OCI-M2 (cell line): ENCODE measurements around the gene XXYLT1.

Experiments
- DNase-seq: peaks from one replicate; lab custom pipeline; 2025; ENCODE audit not compliant: unreplicated experiment; lab: John Stamatoyannopoulos, UW

XXYLT1 gene

GRCh38 chr3:195209083-195209846, 61.7 kb downstream of the XXYLT1 start:
- no peak for DNase-seq

DNA sequence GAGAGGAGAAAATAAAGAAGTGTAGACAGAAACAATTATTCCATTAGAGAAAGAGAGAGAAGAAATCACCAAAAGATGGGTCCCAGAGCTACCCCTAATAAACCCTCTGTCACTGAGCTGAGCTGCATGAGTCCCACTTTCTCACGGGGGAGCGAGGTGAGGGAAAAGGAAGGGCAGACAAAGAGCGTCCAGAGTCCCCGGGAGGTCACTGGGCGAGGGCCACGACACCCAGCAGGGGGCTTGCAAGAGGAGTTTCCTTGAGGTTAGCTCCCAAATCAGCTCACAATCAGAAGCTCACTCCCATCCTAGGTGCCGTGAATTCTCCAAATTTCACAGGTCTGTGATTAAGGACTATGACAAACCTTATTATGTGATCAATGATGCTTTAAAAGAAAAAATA, 62.3 kb downstream of the XXYLT1 start:
- no peak for DNase-seq

GRCh38 chr3:195208183-195208582, 62.8 kb downstream of the XXYLT1 start:
- no peak for DNase-seq

DNA sequence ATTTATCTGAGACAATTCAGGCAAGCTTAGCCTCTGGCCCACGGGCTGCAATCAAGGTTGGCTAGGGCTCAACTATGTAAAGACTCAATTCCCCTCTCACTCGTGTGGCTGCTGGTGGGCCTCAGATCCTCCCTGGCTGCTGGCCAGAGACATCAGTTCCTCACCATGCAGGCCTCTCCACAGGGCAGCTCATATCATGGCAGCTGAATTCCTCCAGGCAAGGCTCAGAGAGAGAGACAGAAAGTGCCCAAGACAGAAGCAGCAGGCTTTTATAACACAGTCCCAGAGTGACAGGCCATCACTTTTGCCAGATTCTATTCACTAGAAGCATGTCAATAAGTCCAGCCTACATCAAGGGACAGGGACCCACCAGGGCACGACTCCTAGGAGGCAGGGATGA, 63.2 kb downstream of the XXYLT1 start:
- no peak for DNase-seq

DNA sequence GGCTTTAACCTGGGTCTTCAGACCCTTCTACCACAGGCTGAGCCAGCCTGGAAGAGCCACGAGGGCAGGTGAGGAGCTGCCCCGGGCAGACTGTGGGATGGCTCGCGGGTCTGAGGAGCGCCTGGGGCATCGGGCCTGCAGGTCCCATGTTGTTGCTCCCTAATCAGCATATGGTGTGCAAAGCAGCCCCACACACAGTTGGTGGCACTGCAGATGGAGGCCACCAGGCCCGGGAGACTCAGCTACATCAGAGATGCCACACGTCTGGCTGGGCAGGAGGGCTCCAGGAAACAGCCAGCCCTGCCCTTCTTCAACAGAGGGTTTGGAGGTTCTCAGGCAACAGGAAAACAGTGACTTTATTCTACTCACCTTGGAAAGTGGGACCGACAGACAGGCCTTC, 63.9 kb downstream of the XXYLT1 start:
- DNase-seq: no peak

- DNase-seq: no peak
These were observed 66.4 kb downstream of the XXYLT1 start for GRCh38 chr3:195204360-195205163.

DNA sequence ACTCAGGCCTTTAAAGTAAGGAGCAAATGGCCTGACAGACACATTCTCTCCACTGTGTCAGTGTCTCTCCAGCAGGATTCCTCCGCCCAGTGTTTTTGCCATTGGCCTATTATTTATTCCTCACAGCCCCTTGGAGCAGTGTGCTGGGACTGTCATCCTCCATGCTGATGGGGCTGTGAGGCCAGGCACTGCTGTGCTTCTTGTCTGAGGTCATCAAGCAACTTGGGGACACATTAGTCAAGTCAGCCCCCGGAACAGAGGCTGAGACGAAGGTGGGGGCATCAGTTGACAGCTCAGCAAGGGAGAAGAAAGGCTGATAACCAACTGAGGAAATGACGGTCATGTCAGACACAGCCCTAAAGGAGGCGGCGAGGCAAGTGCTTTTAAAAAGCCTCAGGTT, 67.4 kb downstream of the XXYLT1 start:
- DNase-seq: no peak

DNA sequence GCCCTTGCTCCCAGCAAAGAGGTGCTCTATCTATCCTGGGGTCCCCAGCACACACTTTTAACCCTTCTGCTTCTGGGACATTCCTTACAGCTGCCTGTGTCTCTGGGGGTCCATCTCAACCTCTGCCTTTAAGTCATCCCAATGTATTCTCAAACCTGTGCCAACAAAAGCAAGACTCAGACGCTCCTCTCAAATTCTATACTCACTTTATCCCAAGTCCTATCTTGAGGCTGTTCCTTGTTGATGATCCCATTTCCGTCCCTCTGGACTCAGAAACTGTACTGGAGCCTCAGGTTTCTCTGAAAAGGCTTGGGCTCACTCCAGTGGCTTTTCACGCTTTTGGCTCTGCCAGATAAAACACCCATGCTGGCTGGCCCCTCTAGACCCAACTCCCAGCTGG, 69.7 kb downstream of the XXYLT1 start:
- DNase-seq: no peak

DNA sequence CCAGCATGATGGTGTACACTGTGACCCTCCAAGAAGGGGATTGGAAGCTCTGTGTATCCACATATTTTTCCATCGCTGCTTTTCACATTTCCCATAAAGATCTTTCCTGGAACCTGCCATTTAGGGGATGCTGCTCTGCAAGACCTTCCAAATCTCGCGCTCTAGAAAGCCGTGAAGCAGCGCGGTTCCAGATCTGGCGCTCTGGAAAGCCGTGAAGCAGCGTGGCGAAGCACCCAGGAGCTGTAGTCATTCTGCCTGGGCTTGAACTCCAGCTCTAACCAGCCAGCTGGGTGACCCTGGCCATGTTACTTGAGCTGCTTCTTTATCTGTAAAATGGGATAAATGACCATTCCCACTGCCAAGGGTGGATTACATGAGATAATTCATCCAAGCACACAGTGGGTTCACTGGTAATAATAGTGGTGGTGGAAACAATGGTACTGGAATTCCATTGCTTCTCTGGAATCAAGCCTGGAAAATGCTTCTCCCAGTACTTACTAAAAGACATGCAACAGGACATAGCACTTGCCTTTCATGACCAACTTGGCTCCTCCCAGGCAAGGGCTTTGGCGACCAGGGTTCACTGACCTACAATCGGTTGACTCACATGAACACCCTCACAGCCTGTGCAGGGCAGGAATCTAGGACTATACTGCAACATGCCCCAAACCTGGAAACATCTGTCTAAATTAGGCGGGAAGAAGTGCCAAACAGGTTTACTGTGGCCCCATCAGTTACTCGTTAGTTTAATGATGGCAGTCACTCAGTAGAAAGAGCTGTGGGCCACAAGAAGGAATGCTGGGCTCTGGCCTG, 70.7 kb downstream of the XXYLT1 start:
- DNase-seq: no peak

DNA sequence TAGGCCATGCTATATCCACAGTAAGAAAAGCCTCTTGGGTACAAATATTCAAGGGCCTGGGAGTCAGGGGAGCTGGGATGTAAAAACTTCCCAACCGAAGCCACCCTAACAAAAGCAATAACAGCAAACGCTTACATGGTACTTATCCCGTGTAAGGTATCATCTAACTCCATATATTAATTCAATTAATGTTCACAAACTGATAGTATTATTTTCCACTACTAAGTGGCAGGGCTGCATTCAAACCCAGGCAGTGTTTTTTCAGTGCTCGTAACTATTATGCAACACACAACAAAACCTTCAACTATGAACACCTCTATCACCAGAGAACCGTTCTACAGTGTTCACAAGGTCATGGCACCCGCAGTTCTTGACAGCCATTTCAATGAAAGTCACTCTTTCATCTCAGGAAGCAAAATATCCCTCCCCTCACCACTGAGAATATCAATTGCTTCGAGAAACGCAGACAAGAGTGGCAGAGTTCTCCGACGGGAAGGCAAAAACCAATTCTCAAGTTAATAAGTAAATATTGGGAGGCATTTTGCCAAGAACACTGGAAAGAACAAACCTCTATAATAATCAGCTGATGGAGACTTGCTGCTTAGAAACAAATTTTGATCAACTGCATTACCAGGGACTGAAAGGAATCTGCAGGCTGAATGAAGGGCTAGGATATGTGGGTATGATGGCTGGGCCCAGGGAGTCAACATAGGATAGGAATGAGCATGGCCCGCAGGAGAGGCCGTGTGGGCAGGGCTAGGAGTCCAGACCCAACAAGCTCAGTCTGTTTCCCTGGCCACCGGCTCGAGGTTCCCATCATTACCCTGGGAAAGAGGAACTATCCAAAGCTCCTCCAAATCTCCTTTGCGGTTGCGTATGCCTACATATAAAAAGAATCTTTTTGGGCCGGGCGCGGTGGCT, 72.3 kb downstream of the XXYLT1 start:
- DNase-seq: no peak

- no peak for DNase-seq
These were observed 73.1 kb downstream of the XXYLT1 start for GRCh38 chr3:195197765-195198425.

DNA sequence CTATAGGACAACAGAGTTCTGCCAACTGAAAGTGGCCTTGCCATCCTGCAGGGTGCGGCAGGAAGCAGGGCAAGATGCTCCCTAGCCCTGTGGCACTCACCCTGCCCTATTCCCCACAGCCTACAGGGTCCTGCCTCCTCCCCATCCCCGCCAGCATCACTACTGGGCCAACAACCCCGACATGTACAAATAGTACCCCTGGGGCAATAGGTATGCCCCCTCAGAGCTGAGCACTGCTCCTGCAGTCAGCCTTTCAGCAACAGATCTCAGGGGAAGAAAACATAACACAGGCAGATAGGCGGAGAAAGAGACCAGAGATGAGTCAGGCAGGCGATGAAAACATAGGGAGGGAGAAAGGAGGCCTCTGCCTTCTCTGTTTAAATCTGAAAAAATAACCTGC, 74.7 kb downstream of the XXYLT1 start:
- DNase-seq: no peak

DNA sequence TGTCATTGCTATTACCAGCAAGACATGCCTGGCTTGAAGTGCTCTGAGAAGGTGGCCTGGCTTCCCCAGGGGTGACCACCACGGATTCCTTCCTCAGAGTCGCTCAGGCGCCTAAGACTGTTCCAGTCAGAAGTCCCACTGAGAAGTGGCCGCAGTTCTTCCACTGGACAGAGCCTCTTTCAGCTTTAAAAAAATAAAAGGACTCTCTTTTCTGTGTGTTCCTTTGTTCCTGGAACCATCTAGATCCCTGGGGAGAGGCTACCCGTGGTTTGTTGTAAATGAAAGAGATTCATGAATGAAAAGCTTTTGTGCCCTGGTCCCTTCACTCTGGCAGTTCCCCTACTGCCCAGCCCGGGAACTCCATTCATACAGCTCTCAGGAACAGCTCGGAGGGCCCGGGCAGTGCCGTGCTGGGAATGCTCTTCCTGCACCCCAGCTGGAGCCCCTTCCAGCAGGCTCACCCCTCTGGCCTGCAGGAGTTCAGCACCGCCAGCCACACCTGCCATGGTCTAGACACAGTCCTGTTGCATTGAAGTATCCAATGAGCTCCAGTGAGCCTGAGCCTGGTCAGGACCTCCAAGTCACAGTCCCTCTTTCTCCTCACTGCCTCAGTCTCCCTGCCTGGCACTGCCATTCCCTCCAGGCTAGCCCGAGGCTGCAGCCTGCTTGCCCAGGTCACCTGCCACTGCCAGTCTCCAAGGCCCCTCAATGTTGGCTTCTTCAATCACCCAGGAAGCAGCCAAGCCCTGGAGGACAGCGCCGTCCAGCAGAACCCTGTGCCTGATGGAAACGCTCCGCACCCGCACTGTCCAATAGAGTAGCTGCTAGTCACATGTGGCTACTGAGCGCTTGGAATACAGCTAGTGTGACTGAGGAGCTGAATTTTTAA, 75.4 kb downstream of the XXYLT1 start:
- DNase-seq: no peak

GRCh38 chr3:195194559-195195206, 76.3 kb downstream of the XXYLT1 start:
- no peak for DNase-seq

DNA sequence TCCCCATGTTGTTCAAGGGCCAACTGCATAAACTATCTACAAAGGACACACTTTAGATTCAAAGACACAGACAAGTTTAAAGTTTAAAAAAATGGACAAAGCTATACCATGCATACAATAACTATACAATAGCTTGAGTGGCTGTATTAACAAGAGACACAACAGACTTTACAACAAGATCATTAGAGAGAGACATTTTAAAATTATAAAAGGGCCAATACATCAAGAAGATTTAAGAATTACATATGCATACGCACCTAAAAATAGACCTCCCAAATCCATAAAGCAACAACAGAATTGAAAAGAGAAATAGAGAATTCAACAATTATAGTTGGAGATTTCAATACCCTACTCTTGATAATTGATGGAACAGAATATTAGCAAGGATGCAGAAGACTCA, 79.4 kb downstream of the XXYLT1 start:
- DNase-seq: no peak

DNA sequence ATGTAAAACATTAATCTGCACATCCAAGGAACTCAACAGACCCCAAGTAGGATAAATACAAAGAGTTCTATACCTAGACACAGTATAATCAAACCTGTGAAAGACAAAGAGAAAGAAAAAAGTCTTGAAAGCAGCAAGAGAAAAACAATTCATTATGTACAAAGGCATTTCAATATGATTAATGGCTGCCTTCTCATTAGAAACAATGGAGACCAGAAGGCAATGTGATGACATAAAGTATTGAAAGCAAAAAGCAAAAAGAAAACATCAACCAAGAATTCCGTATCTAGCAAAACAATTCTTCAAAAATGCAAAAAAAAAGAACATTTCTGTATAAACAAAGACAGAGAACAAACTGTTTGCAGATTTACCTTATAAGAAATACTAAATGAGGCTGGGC, 81.1 kb downstream of the XXYLT1 start:
- DNase-seq: no peak

DNA sequence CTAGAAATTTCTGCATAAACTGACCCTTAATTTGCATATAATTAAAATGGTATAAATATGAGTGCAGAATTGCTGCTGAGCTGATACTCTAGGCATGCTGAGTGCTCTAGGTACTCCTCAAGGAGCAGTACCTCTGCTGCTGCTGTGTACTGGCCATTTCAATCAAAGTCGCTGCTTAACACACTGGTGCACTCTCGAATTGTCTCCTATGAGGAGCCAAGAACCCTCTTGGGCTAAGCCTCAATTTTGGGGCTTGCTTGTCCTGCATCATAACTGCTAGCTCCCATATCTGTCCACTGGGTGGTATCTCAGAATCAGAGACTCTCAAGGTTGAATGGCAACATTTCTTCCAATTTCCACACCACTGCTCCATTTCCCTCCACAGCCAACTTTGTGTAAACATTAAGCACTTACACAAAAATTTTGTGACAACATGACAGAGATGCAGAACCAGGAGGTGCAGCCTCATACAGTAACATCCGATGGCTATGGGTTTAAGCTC, 82.5 kb downstream of the XXYLT1 start:
- DNase-seq: no peak
